GM19043 (cell line): ENCODE results near the gene USP2.

Source experiments
- ATAC-seq: cut with Tn5 transposase; IDR thresholded peaks from one replicate; pipeline ENCODE4 v1.9.1; 2021; ENCODE audit warnings: low read depth; ENCODE audit not compliant: unreplicated experiment

Gene USP2

DNA sequence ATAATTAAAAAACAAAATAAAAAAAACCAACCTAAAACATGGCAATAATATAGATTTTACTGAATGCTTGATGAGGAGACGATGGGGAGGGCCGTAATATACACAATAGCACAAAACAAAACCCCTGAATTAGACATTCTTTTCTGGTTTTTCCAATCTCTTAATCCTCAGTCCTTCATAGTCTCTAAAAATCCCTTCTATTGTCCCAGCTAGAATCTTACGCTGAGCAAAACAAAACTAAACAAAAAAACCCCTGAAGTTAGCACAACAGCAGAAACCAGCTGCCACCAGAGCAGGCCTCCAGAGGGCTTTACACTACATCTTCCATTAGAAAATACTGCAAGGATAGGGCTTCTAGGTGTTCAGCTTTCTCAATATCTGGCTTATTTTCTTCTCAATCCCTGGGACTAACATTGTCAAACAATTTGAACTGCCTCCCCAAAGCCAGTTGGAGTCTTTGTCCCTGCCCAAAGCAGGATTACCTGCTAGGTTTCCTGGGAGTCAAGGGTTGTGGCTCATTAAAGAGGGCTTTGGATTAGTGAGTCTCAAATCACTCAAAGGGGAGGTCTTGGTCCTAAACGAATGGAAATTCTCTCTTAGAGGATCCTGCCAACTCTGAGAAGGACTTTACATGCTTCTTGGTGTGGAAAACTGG is 49.3 kb downstream of the USP2 start:
- no peak for ATAC-seq

DNA sequence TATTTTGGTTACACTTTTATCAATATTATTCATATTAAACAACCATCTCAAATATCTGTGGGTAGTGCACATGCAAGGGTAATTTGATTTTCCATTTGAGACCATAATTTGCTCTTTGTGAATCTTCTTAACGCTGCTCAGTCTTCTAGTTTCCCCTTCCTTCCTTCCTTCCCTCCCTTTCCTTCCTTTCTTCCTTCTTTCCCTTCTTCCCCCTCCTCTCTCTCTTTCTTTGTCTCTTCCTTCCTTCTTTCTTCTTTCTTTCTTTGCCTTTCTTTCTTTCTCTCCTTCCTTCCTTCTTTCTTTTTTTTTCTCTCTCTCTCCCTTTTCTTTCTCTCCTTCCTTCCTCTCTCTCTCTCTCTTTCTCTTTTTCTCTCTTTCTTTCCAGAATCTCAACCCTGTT is 51.3 kb downstream of the USP2 start:
- no peak for ATAC-seq

DNA sequence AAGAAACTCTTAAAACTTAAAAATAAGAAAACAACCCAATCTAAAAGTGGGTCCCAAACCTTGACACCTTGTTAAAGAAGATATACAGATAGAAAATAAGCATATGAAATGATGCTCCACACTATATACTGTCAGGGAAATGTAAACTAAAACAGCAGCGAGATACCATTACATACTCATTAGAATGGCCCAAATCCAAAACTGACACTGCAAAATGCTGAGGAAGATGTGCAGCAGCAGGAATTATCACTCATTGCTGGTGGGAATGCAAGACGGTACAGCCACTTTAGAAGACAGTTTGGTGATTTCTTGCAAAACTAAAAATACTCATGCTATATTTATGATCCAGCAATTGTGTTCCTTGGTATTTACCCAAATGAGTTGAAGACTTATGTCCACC is 52.2 kb downstream of the USP2 start:
- ATAC-seq, result no peak

DNA sequence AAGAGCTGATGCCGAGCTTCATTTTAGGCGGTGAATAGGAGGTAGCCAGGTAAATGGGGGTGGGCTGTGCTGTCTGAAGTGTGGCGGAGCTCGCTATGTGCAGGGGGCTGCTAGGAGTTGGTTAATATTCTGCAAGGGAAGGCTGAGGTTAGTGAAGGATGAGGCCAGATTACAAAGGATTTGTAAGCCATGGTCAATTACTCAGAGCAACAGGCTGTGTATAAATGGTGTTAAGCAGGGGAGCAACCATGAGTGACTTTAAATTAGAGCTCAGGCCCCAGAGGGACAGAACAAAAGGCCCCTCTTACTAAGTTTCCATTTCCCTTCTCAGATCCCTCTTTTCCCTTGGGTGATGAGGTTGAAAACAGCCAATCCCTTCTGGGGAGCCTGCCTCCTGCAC is 57.3 kb downstream of the USP2 start:
- ATAC-seq, result no peak

DNA sequence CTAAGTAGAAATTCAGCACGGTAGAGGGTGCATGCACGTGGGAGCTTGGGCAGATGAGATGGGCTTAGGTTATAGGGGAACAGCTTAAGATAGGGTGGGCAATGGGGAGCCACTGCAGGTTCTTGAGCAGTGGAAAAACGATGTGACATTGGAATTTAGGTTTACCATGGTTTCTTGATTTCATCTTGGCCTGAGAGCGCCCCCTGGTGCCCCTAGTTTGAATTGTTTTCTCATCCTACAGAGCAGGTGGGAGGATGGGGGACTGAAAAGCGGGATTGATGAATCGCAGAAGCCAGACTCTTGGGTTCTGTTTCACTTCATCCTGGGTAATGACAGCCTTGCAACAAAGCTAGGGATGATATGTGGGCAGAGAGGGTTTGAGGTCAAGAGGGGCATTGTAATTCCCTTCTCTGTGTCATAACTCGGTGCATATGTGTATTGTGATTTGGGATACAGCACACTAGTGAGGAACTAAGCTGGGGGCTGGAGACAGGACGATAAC is 57.9 kb downstream of the USP2 start:
- no peak for ATAC-seq

DNA sequence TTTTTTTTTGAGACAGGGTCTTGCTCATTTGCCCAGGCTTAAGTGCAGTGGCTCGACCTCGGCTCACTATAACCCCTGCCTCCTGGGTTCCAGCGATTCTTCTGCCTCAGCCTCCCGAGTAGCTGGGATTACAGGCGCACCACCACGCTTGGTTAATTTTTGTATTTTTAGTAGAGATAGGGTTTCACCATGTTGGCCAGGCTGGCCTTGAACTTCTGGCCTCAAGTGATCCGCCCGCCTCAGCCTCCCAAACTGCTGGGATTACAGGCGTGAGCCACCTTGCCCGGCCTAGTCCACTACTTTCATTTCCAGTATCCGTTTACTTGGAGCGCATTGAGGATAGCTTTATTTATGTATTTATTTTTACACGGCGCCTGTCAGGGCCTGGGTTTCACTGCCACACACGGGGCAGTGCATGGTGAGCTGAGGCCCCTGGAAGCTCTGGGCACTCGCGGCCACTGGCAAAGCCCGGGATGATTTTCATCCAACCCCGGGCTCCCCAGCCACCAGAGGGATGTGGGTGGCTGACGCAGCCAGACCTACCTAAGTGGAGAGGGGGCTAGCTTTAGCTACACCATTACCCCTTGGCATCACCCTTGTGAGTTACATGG is 58.5 kb downstream of the USP2 start:
- no peak for ATAC-seq

DNA sequence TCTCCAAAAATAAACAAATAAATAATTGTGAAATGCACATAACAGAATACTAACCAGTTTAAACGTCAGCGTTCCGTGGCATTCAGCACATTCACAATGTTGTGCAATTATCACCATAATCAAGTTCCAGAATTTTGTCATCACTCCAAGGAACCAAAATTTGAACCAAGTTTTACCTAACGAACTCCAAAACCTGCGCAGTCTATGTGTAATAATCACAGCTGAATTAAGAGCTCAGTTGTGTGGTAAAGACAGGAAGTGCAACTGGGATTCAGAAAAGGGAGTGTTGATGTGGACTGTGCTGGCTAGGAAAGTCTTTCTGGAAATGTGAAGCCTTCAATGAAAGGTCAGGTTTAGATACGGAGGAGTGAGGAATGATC is 59.1 kb downstream of the USP2 start:
- ATAC-seq, result no peak

DNA sequence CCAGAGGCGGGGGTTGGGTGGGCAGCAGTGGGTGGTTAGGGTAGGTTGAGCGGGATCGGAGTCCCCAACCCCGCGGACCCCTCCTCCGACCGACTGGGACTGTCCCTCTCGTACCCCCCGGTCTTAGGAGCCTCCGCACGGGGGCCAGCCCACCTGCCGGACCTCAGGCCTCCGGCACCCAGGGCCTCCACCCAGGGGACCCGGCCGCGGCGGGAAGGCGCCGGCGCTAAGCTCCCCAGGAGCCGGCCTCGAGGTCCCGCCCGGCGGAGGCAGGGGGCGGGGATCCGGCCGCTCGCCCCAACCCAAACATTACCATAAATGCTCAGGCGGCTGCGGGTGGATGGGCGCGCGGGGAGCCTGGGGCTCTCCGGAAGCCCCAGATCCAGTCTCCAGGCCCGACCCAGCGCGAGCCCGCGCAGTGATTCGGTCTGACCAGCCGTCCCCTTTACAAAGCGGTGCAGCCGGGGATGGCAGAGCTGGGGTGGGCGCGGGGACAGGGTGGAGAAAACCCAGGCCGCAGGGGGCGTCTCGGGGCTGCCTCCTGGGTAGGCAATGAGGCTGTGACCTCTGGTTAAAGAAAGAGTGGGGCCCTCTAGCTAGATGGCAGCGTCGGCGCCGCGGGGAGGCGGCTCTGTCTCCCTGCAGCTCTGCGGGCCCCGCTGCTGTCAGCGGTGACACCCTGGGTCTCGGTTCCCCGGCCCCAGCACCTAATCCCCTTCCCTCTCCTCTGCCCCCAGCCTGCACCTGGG is 60.5 kb downstream of the USP2 start:
- peak; percentile 51 for ATAC-seq

DNA sequence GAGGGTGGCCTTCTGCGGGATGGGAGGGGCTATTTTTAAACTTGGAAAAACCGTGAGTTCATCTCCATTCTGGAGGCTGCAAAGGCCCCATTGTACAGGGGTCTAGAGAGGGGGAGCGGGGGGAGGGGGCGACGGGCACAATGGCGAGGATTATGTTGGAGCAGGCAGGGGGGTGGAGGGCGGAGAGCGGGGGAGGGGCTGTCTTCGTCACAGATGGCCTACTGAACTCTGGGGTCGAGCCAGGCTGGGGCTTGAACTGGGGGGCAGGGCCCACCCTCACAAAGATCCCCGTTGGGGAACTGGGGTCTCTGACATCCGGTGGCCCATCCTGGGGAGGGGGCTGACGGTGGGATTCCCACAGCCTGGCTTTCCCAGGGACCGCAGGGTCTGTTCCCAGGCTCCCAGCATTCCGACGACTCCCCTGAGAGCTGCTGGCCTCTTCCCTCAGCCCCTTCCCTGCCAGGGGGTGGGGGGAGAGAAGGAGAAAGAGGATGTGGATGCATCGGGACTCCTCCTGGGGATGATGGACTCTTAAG is 61.2 kb downstream of the USP2 start:
- ATAC-seq, result no peak

DNA sequence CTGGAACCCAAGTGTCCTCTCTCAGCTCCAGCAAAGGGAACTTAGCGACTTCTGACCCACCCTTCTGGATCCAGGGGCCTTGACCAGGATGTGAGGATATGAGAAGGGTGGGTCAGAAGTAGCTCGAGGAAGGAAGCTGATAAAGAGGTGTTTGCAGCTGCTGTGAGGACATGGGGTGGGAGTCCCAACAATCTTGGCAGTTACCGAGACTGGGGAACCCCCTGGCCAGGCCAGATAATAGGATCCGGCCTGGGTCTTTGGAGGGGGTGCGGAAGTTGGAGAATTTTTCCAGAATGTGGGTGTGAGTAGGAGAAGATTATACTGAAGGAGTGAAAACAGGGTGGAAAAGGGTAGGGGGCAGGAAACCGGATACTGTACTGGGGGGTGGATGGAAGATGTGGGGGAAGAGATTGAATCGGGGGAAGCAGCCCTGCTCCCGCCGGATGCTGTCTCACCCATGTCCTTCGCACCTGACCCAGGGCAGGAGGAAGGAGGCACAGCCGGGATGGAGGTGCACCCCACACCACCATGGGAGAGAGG is 61.7 kb downstream of the USP2 start:
- no peak for ATAC-seq

DNA sequence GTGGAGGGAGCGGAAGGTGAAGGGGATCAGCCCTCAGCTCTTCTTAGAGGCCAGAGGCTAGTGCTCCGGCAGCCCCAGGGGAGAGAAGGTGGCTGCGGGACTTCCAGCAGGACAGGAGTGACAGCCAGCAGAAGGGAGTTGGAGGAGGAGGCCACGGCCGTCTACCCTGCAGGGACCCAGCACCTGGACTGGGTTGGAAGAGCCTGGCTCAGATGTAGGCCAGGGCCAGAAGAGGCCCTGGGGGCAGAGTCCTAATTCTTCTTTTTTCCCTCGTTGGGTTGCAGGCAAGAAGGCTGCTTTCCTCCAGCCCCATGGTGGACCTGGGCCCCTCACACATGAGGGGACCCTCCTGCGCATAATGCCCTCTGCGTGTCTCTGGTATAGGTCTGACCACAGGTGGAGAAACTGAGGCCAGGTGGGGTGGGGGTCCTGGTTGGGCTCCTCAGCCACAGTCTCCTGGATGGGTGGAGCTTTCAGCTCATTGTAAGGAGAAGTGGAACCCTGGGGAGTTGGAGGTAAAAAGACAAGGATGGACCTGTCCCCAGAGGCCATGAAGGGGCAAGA is 62.3 kb downstream of the USP2 start:
- no peak for ATAC-seq

DNA sequence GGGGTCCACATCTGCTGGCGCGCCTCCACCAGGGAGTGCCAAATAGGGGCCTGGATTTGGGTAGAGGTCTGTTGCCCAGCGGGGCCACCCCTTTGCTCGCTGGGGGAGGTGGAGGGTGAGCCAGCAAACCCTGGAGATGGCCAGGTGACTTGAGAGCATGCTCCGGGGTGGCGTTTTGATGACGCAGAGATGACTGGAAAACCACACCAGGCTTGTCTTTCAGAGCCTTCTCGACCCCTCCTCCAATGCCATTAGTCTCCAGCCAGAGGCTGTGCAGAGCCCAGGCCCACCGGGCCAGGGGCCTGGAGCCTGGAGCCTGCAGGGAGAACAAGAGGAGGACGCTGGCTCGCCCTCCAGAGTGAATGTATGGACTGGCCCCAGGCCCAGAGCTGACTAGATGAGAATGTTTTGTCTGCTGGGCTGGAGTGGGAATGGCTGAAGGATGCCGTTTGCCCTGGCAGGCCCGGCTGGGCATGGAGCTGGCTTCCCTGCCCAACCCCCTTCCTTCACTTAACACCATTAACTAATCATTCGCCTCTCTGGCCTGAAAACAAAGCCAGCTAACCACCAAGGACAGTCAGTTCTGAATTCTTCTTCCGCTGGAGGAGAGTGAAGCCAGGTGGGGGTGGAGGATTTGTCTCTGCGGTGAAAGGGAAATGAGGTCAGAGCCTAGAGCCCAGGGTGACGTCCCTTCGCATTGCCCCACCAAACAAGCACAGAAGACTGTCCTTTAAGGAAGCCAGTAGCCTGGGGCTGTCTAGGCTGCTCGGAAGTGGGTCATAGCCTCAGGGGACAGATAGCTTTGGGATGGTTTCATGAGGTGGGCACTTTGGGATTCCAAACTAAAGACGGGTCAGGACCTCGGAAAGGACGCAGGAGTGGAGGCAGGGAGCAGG is 63.0 kb downstream of the USP2 start:
- no peak for ATAC-seq

DNA sequence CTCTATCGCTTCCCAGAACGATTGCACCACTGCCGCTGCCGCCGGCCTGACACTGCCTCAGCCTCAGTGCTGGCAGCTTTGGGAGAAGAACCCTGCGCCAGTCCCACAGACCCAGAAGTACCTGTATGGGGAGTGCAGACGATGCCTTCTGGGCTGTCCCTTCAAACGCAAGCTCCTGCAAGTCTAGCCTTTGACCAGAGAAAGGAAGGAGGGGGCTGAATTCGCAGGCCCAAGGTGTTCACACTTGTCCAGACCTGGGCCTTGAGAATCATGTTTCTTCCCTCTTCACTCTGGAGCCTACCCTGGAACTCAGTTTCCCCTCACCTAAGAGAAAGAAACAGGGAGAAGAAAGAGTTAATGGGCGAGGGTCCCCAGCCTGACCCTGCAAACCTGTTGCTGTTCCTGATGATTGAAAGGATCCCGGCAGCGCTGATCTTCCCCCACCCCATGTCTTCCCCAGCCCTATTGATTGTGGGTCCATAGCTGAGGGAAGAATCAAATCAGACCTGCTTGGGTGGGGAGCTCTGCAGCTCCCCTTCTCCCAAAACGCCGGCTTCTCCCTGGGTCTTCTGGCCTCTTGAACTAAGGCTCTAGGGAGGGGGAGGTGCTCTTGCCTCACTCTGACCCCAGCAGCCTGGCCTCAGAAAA is 63.8 kb downstream of the USP2 start:
- no peak for ATAC-seq

DNA sequence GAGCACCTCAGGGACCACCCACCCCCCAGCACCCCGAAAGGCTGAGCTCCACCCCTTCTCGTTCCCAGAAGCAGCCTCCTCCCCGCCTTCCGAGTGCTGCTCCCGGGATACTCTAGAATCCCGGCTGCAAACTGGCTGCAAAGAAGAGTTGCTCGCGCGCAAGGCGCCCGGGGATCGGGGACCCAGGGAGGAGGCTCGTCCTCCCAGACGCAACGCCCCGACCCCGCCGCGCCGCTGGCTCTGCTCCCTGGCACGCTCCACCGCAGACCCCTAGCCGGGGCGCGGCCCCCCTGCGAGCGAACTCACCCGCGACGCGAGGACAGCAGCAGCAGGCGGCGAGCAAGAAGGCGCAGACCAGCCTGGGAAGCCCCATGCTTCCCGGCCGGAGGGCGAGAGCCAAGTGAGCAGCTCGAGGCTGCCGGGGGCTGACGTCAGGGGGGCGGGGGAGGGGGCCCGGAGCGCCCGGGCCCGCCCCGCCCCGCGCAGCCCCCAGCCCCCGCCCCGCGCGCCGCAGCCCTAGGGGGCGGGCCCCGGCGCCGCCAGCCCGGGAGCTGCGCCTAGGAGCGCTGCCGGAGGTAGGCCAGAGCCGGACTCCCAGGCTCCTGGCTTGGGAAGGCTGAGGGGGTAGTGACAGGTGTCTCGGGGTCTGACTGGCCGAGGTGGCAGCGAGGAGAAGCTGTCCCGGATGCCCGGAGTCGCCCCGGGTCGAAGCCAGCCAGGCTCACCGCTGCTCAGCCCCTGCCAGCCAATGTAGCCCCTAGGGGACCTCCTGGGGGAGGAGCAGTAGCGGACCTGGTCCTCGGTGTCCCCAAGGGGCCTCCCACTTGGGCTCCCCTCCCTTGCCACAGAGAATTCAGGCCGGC is 64.5 kb downstream of the USP2 start, which contains the start of gene MCAM:
MCAM (minus strand) TSS at position 402 of the 863 bp plus-strand sequence; CDS start at position 373, 29 bp downstream.
- no peak for ATAC-seq

DNA sequence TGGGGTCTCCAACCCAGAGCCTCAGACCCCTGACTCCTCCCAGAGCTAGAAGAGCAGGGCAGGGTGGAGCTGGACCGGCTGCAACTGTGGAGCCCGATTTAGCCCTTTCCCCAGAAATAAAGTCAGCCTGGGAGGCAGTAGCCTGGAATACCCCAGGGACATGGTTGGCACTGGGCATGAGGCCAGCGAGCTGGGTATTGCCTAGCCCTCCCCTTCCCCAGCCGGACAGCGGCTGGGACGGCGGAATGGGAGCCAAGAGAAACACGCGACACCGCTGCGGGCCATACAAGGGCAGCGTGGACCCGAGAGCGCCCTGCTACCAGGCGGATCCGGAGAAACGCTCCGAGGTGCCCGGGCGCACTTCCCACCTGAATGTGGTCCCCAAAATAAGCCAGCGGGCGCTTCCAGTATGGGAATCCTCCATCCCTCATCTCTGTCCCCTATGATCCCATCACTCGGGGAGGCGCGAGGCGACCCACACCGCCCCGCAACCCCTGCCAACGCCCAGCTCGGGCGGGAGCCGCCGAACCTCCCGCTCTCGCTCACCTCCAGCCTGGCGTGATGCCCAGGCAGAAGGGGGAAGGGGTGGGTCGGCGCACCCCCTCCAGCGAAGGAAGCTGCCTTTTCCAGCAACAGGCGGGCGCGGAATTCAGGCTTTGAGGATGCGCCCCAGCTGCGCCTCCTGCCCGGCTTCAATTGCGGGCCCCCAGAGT is 65.3 kb downstream of the USP2 start:
- no peak for ATAC-seq

DNA sequence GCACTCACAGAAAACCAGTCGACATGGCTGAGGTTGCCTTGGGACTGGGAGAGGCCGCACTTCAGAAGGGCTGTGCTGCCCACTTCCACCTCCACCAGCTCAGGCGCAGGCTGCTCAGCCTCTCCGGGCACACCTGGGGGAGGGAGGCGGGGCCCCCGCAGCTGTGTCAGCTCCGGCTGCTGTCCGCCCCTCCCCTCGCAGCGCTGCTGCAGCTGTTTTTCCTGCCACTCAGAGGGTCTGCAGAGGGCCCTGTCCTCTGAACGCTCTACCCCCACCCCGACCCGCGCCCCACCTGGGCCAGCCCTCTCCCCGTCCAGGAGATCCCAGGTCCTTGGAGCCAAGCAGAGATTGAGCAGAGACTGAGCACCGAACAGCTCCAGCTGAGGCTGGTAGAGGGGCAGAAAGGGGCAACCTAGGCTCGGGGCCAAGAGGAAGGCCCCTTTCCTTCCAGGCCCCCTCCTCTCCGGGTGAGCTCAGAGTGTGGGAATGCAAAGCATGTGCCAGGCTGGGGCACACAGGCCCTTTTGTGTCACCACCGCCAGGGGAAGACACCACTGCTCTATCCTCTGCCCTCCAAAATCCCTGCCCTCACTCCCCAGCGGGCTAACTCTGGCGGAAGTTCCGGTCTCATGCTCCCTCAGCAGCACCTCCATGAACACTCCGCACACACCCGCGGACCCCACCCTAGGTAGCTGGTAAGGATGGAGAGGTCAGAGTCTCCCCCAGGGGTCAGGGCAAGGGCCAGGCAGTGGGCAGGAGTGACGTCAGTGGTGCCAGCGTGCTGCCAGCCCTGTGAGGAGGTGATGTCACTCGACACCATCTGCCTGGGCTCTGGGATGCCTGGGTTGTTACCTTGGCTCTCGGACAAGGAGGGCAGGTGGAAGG is 66.1 kb downstream of the USP2 start:
- ATAC-seq, result no peak

DNA sequence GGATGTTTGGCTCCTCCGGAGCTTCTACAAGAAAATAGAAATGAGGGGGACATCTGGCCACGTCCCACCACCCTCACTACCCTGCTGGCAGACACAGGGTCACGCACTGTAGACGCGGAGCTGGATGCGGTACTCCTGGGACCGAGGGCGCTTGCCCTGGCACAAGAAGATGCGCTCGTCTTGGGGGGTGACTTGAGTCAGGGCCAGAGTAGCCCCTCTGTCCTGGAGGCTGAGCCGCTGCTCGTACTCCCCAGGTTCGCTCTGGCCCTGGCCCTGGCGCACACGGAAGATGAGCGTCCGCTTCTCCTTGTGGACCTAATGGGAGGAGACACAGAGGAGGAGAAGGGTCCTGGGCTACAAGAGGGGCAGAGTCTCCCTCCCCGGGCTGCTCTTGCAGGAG is 66.8 kb downstream of the USP2 start:
- no peak for ATAC-seq
